ENCODE measurements around the gene TBC1D8B. TPM values are rescaled to one million over a fixed set of nuclear protein-coding genes. Genes with fewer than 3 reads are reported as not detected.
A peak's percentile ranks its signal among the peaks of the same experiment; 100 is the strongest.

Gene TBC1D8B
- total and polyA plus RNA-seq, 2 donors (not counting 1 experiment from before 2014, with no cell fraction given): 0.46 to 9.1 TPM

DNA sequence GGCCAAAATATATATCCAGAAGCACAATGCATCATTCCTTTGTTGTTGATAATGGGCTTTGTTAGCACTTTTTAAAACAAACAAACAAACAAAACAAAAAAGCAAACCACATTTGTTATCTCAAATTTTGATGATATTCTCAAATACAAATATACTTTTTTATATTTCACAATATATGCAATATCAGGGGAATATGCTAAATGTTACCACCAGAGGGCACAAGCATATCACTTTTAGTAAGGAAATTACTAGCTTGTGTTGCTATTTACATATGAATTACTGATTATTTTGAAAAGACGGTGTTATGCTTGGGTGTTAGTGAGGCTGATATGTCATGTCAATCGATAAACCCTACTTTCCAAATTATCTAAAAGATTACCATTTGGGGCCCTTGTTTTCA, 71.6 kb downstream of the TBC1D8B start:
- peak; percentile 23 for DNase-seq

DNA sequence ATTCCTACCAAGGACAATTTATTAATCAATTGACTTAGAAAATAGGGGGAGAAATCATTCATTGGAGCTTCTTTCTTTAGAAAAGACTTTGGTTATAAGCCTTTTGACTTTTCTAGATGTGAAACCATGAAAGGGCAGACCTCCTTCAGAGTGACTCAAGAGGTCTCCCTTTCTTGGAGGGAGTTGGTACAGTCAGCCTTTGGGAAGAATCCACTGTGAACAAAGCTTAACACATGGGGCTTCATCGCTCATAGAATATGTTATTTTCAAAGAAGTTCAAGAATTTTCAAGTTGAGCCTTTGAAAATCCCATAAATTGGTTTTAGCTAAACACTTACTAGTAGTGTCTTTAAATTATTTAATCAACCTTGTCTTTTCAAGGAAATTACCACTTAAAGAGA, 72.7 kb downstream of the TBC1D8B start:
- H2AFZ ChIP-seq (ENCODE audit: insufficient read depth, low read depth, low read length, poor library complexity, severe bottlenecking): no peak overlapping the region
- peaks cover 0 to 4% (median 0%) of the 10 kb centered on the region in 4 experiments for H3K27me3 ChIP-seq (replicated peaks in 1 of 4; ENCODE audit: control extremely low read depth in 1 of 4, control insufficient read depth in 3 of 4, insufficient read depth in 4 of 4, low read length in 3 of 4)
- H3K9me3 ChIP-seq (ENCODE audit: control extremely low read depth in 1 of 3, control insufficient read depth in 2 of 3, insufficient read depth in 1 of 3, low read length in 2 of 3): no peaks in the 10 kb centered on the region
- no peak overlapping the region for H3K4me3 ChIP-seq (ENCODE audit: control extremely low read depth in 1 of 5, extremely low read depth in 1 of 5, insufficient read depth in 1 of 5, low read depth in 2 of 5, low read length in 4 of 5)
- WGBS (ENCODE audit: insufficient coverage): no CpG with 5 or more reads among the region's 1 CpG
- no peak overlapping the region for H3K4me2 ChIP-seq (replicated peaks; ENCODE audit: low read depth, low read length, poor library complexity, severe bottlenecking)
- H3K27ac ChIP-seq (ENCODE audit: low read length in 2 of 2): no peak overlapping the region
- H3K79me2 ChIP-seq (ENCODE audit: control insufficient read depth, insufficient read depth, low read length): no peaks in the 10 kb centered on the region
- DNase-seq (no peak), ATAC-seq (ENCODE audit: low read depth) (no peak)
- ChIA-PET POLR2A (no interaction called here), CTCF (interaction anchor here (0.7 to 2.8 kb wide), 3 partner anchors 12 to 1019 kb away, joined by 3 to 16 read pairs (median 5); no protein-coding TSS in a partner anchor)
- H4K20me1 ChIP-seq (ENCODE audit: control insufficient read depth, insufficient read depth, low read length, poor library complexity, severe bottlenecking): no peaks in the 10 kb centered on the region
- no peak overlapping the region for H3K27ac Mint-ChIP-seq
- H3K9ac ChIP-seq (ENCODE audit: low read length): no peak overlapping the region
- H3K4me3 Mint-ChIP-seq: no peak overlapping the region
- intact Hi-C loops (cut with micrococcal nuclease): no loop called here
- H3K4me1 Mint-ChIP-seq: no peaks in the 10 kb centered on the region
- H3K4me1 ChIP-seq (ENCODE audit: control insufficient read depth in 2 of 2, insufficient read depth in 2 of 2, low read length in 2 of 2): no peaks in the 10 kb centered on the region
- no peak for TF ChIP-seq EZH2 (IDR thresholded peaks at IDR 0.05; ENCODE audit: borderline replicate concordance, insufficient read depth, low read depth, low read length, poor library complexity, severe bottlenecking)
- TF ChIP-seq, protein P1, sequence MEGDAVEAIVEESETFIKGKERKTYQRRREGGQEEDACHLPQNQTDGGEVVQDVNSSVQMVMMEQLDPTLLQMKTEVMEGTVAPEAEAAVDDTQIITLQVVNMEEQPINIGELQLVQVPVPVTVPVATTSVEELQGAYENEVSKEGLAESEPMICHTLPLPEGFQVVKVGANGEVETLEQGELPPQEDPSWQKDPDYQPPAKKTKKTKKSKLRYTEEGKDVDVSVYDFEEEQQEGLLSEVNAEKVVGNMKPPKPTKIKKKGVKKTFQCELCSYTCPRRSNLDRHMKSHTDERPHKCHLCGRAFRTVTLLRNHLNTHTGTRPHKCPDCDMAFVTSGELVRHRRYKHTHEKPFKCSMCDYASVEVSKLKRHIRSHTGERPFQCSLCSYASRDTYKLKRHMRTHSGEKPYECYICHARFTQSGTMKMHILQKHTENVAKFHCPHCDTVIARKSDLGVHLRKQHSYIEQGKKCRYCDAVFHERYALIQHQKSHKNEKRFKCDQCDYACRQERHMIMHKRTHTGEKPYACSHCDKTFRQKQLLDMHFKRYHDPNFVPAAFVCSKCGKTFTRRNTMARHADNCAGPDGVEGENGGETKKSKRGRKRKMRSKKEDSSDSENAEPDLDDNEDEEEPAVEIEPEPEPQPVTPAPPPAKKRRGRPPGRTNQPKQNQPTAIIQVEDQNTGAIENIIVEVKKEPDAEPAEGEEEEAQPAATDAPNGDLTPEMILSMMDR (IDR thresholded peaks at IDR 0.05): no peak
- H3K36me3 ChIP-seq (replicated peaks in 1 of 2; ENCODE audit: control extremely low read depth in 1 of 2, control insufficient read depth in 1 of 2, extremely low read depth in 1 of 2, insufficient read depth in 2 of 2, low read length in 1 of 2): no peaks in the 10 kb centered on the region
- no peaks in the 10 kb centered on the region for H3K9me3 Mint-ChIP-seq (ENCODE audit: insufficient read depth)
- H3K27me3 Mint-ChIP-seq: no peaks in the 10 kb centered on the region

More for the DNA sequence above, 71.6 kb downstream of the TBC1D8B start:
- Mint-ChIP-seq H3K27me3 (no peaks in the 10 kb centered on the region), H3K27ac (no peak overlapping the region), H3K4me1 (no peaks in the 10 kb centered on the region), H3K4me3 (no peak overlapping the region), H3K9me3 (ENCODE audit: insufficient read depth) (no peaks in the 10 kb centered on the region)
- no peak overlapping the region for H2AFZ ChIP-seq (ENCODE audit: insufficient read depth, low read depth, low read length, poor library complexity, severe bottlenecking)
- intact Hi-C loops (cut with micrococcal nuclease): loop anchor here (5.0 kb wide), 1 partner anchor 1018 kb away; no protein-coding TSS in a partner anchor
- no peaks in the 10 kb centered on the region for H3K36me3 ChIP-seq (replicated peaks in 1 of 2; ENCODE audit: control extremely low read depth in 1 of 2, control insufficient read depth in 1 of 2, extremely low read depth in 1 of 2, insufficient read depth in 2 of 2, low read length in 1 of 2)
- H3K9ac ChIP-seq (ENCODE audit: low read length): no peak overlapping the region
- H3K4me3 ChIP-seq (ENCODE audit: control extremely low read depth in 1 of 5, extremely low read depth in 1 of 5, insufficient read depth in 1 of 5, low read depth in 2 of 5, low read length in 4 of 5): no peak overlapping the region
- WGBS (ENCODE audit: insufficient coverage): no CpG with 5 or more reads among the region's 2 CpGs
- H3K27ac ChIP-seq (ENCODE audit: low read length in 2 of 2): no peak overlapping the region
- no peaks in the 10 kb centered on the region for H3K9me3 ChIP-seq (ENCODE audit: control extremely low read depth in 1 of 3, control insufficient read depth in 2 of 3, insufficient read depth in 1 of 3, low read length in 2 of 3)
- no peak overlapping the region for H3K4me2 ChIP-seq (replicated peaks; ENCODE audit: low read depth, low read length, poor library complexity, severe bottlenecking)
- no peaks in the 10 kb centered on the region for H3K79me2 ChIP-seq (ENCODE audit: control insufficient read depth, insufficient read depth, low read length)
- no peaks in the 10 kb centered on the region for H3K4me1 ChIP-seq (ENCODE audit: control insufficient read depth in 2 of 2, insufficient read depth in 2 of 2, low read length in 2 of 2)
- POLR2A ChIA-PET: no interaction called here
- H3K27me3 ChIP-seq (replicated peaks in 1 of 4; ENCODE audit: control extremely low read depth in 1 of 4, control insufficient read depth in 3 of 4, insufficient read depth in 4 of 4, low read length in 3 of 4): peaks cover 0 to under 1% (median 0%) of the 10 kb centered on the region in 4 experiments
- TF ChIP-seq, protein P1 (IDR thresholded peaks at IDR 0.05): peak; percentile 67
- no peak for TF ChIP-seq EZH2 (IDR thresholded peaks at IDR 0.05; ENCODE audit: borderline replicate concordance, insufficient read depth, low read depth, low read length, poor library complexity, severe bottlenecking)
- no peak for ATAC-seq (ENCODE audit: low read depth)
- CTCF ChIA-PET: interaction anchor here (0.6 to 2.8 kb wide), 7 partner anchors 19 to 1020 kb away, joined by 3 to 16 read pairs (median 5); partner anchors contain the start of gene NCBP2L
- no peaks in the 10 kb centered on the region for H4K20me1 ChIP-seq (ENCODE audit: control insufficient read depth, insufficient read depth, low read length, poor library complexity, severe bottlenecking)
